Vagina (tissue), 2 donors: Measurements from ENCODE around the gene CYRIA.

ENCODE experiments used
- POLR2A ChIP-seq, 2 donors: fragments of 450-650 bp; IDR thresholded peaks; one replicate each; pipeline ENCODE4 v1.6.1; 2017; ENCODE audit warnings: antibody characterized with exemption in 2 of 2, mild to moderate bottlenecking in 2 of 2, moderate library complexity in 2 of 2
- POLR2AphosphoS5 ChIP-seq, 2 donors: sonication (generic); formaldehyde crosslinking; IDR thresholded peaks; one replicate each; pipeline ENCODE4 v1.9.0; 2017; ENCODE audit warnings: antibody characterized with exemption in 2 of 2, mild to moderate bottlenecking in 2 of 2, low read depth in 1 of 2; ENCODE audit not compliant: insufficient read depth in 1 of 2
- TF ChIP-seq, protein P1 (sequence below), 3 experiments: fragments of 450-650 bp in 2 of 3; fragments of 200-600 bp in 1 of 3; sonication (generic) in 1 of 3; IDR thresholded peaks; one replicate each; pipeline ENCODE4 v1.5.1; 2017 to 2019; ENCODE audit warnings: antibody characterized with exemption in 3 of 3, mild to moderate bottlenecking in 2 of 3, moderate library complexity in 2 of 3

- TF ChIP-seq, protein P1, sequence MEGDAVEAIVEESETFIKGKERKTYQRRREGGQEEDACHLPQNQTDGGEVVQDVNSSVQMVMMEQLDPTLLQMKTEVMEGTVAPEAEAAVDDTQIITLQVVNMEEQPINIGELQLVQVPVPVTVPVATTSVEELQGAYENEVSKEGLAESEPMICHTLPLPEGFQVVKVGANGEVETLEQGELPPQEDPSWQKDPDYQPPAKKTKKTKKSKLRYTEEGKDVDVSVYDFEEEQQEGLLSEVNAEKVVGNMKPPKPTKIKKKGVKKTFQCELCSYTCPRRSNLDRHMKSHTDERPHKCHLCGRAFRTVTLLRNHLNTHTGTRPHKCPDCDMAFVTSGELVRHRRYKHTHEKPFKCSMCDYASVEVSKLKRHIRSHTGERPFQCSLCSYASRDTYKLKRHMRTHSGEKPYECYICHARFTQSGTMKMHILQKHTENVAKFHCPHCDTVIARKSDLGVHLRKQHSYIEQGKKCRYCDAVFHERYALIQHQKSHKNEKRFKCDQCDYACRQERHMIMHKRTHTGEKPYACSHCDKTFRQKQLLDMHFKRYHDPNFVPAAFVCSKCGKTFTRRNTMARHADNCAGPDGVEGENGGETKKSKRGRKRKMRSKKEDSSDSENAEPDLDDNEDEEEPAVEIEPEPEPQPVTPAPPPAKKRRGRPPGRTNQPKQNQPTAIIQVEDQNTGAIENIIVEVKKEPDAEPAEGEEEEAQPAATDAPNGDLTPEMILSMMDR (IDR thresholded peaks at IDR 0.05) = no peak
- no peak for TF ChIP-seq POLR2A (IDR thresholded peaks at IDR 0.05)
- TF ChIP-seq POLR2AphosphoS5 (IDR thresholded peaks at IDR 0.05; ENCODE audit: insufficient read depth in 1 of 2, low read depth in 1 of 2) = no peak
Observed at GRCh38 chr2:16623564-16624435, 41.8 kb downstream of the CYRIA start.
